C4-2B (cell line): Measurements from ENCODE around the gene ISG20L2.

ENCODE experiments used
- CTCF ChIP-seq: fragments of 450-650 bp; conservative IDR thresholded peaks from 2 replicates; pipeline ENCODE4 v1.5.1; 2017; ENCODE audit warnings: mild to moderate bottlenecking
- ZFX ChIP-seq: fragments of 450-650 bp; IDR thresholded peaks from 2 replicates; pipeline ENCODE4 v1.6.1; 2017

- TF ChIP-seq CTCF (no peak), ZFX (no peak)
These were observed 9.8 kb upstream of the ISG20L2 start for GRCh38 chr1:156738407-156738806.
